ENCODE measurements around the gene NRG3.

DNA sequence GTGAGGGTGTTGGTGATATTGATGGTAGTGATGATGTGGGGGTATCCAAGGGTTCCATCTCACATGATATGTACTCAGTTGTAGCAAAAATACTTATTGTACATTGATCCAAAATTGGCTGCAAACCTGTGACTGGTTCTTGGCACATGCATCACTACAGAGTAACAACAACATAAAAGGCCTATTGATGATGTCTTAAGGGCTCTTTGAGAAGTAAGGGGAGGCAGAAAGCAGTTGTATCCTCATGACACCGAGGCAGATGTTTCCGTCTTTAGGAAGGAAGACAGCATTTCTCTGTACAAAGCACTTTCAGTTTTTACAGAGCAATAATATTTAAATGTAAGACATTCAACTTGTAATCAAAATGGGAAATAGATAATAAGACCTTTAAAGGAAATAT, 34.5 kb downstream of the NRG3 start:
- TF ChIP-seq, protein P1, sequence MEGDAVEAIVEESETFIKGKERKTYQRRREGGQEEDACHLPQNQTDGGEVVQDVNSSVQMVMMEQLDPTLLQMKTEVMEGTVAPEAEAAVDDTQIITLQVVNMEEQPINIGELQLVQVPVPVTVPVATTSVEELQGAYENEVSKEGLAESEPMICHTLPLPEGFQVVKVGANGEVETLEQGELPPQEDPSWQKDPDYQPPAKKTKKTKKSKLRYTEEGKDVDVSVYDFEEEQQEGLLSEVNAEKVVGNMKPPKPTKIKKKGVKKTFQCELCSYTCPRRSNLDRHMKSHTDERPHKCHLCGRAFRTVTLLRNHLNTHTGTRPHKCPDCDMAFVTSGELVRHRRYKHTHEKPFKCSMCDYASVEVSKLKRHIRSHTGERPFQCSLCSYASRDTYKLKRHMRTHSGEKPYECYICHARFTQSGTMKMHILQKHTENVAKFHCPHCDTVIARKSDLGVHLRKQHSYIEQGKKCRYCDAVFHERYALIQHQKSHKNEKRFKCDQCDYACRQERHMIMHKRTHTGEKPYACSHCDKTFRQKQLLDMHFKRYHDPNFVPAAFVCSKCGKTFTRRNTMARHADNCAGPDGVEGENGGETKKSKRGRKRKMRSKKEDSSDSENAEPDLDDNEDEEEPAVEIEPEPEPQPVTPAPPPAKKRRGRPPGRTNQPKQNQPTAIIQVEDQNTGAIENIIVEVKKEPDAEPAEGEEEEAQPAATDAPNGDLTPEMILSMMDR (conservative IDR thresholded peaks at IDR 0.05 in 1 of 2, IDR thresholded peaks at IDR 0.05 in 1 of 2; ENCODE audit: low read depth in 1 of 2, low read length in 2 of 2), result no peak
- no peak for TF ChIP-seq EZH2 (IDR thresholded peaks at IDR 0.05; ENCODE audit: low read length, missing control alignments)

All from fibroblast of lung (primary cell).